Neural cell (in vitro differentiated cells): ENCODE data around the gene CXorf65. TPM values are rescaled to one million over a fixed set of nuclear protein-coding genes. Genes with fewer than 3 reads are reported as not detected.

Experiments
- H2AFZ ChIP-seq: fragments of 200-600, 300-800 bp; sonication (generic), shearing (Covaris generic); 2 replicates; pipeline ENCODE4 v1.6.0; 2014; ENCODE audit warnings: low read depth, mild to moderate bottlenecking, antibody characterized with exemption, low read length, moderate library complexity
- H3F3A ChIP-seq: fragments of 200-600 bp; shearing (Covaris generic); 2 replicates; pipeline ENCODE4 v1.6.1; 2016; ENCODE audit warnings: mild to moderate bottlenecking, moderate library complexity, mixed read lengths, antibody characterized with exemption, low read length; ENCODE audit not compliant: insufficient read depth, poor library complexity, severe bottlenecking
- H3K27ac ChIP-seq: fragments of 200-600, 300-800 bp; sonication (generic), shearing (Covaris generic); 2 replicates; pipeline ENCODE4 v1.5.1; 2014; ENCODE audit warnings: mild to moderate bottlenecking, low read length, moderate library complexity
- H3K27me3 ChIP-seq: fragments of 300-800, 200-600 bp; sonication (generic), shearing (Covaris generic); 2 replicates; pipeline ENCODE4 v1.6.0; 2014; ENCODE audit warnings: mild to moderate bottlenecking, low read depth, low read length, moderate library complexity; ENCODE audit not compliant: insufficient read depth
- H3K36me3 ChIP-seq: fragments of 300-800, 200-600 bp; sonication (generic), shearing (Covaris generic); 2 replicates; pipeline ENCODE4 v1.5.1; 2014; ENCODE audit warnings: mild to moderate bottlenecking, antibody characterized with exemption, low read length, moderate library complexity; ENCODE audit not compliant: insufficient read depth
- H3K4me2 ChIP-seq: fragments of 300-800, 200-600 bp; sonication (generic), shearing (Covaris generic); 2 replicates; pipeline ENCODE4 v1.6.0; 2014; ENCODE audit warnings: mild to moderate bottlenecking, low read length
- H3K4me3 ChIP-seq: fragments of 300-800, 200-600 bp; sonication (generic), shearing (Covaris generic); 2 replicates; pipeline ENCODE4 v1.5.1; 2014; ENCODE audit warnings: mild to moderate bottlenecking, low read length, moderate library complexity
- H3K79me2 ChIP-seq: fragments of 200-600 bp; shearing (Covaris generic); replicated peaks from 2 replicates; pipeline ENCODE4 v1.6.0; 2014; ENCODE audit warnings: mild to moderate bottlenecking, low read length, moderate library complexity; ENCODE audit not compliant: insufficient read depth
- H3K9ac ChIP-seq: fragments of 300-800, 200-600 bp; sonication (generic), shearing (Covaris generic); 2 replicates; pipeline ENCODE4 v1.6.1; 2016; ENCODE audit warnings: mild to moderate bottlenecking, low read length, mixed read lengths
- H3K9me2 ChIP-seq: fragments of 200-600 bp; shearing (Covaris generic); 2 replicates; pipeline ENCODE4 v1.6.1; 2016; ENCODE audit warnings: mild to moderate bottlenecking, low read length, mixed read lengths; ENCODE audit not compliant: insufficient read depth
- H3K9me3 ChIP-seq: fragments of 200-600, 300-800 bp; sonication (generic), shearing (Covaris generic); 2 replicates; pipeline ENCODE4 v1.6.1; 2016; ENCODE audit warnings: mild to moderate bottlenecking, mixed run types, low read length, moderate library complexity, mixed read lengths
- H4K20me1 ChIP-seq: fragments of 200-600 bp; shearing (Covaris generic); 2 replicates; pipeline ENCODE4 v1.6.1; 2016; ENCODE audit warnings: mild to moderate bottlenecking, mixed run types; ENCODE audit not compliant: insufficient read depth
- CTCF ChIP-seq: fragments of 450-650 bp; IDR thresholded peaks from 2 replicates; pipeline ENCODE4 v1.5.1; 2014; ENCODE audit warnings: antibody characterized with exemption, mild to moderate bottlenecking, moderate library complexity; ENCODE audit not compliant: poor library complexity, severe bottlenecking
- EP300 ChIP-seq: fragments of 450-650 bp; conservative IDR thresholded peaks from 2 replicates; pipeline ENCODE4 v1.6.1; 2014; ENCODE audit warnings: antibody characterized with exemption, mild to moderate bottlenecking, moderate library complexity; ENCODE audit not compliant: poor library complexity, severe bottlenecking
- EZH2 ChIP-seq: fragments of 200-600, 300-800 bp; shearing (Covaris generic), sonication (generic); IDR thresholded peaks from 2 replicates; pipeline ENCODE4 v1.6.1; 2014; ENCODE audit warnings: antibody characterized with exemption, low read length, borderline replicate concordance, mild to moderate bottlenecking; ENCODE audit not compliant: insufficient read depth, poor library complexity, severe bottlenecking
- MXI1 ChIP-seq: fragments of 450-650 bp; conservative IDR thresholded peaks from 2 replicates; pipeline ENCODE4 v1.6.1; 2014; ENCODE audit warnings: antibody characterized with exemption, mild to moderate bottlenecking; ENCODE audit not compliant: poor library complexity, severe bottlenecking
- POLR2AphosphoS5 ChIP-seq: IDR thresholded peaks from 2 replicates; pipeline ENCODE4 v1.6.1; 2012
- RAD21 ChIP-seq: fragments of 450-650 bp; conservative IDR thresholded peaks from 2 replicates; pipeline ENCODE4 v1.6.1; 2014; ENCODE audit warnings: antibody characterized with exemption, mild to moderate bottlenecking, moderate library complexity
- SMC3 ChIP-seq: fragments of 450-650 bp; conservative IDR thresholded peaks from 2 replicates; pipeline ENCODE4 v1.6.1; 2014; ENCODE audit warnings: antibody characterized with exemption, mild to moderate bottlenecking, moderate library complexity; ENCODE audit not compliant: poor library complexity
- TAF1 ChIP-seq: IDR thresholded peaks from 2 replicates; pipeline ENCODE4 v1.6.1; 2012; ENCODE audit warnings: low read depth
- polyA plus RNA-seq: library from polyadenylated mRNA; depleted of rRNA; stranded (reverse); fragments of >200 nt; gene quantifications from 2 replicates; pipeline ENCODE4 v1.2.3, GENCODE V29; 2014
- TF ChIP-seq, protein P1 (sequence below): IDR thresholded peaks from 2 replicates; pipeline ENCODE4 v1.6.1; 2012; ENCODE audit warnings: borderline replicate concordance

The CXorf65 gene
- polyA plus RNA-seq, 1 donor from 2014 or later = not detected

DNA sequence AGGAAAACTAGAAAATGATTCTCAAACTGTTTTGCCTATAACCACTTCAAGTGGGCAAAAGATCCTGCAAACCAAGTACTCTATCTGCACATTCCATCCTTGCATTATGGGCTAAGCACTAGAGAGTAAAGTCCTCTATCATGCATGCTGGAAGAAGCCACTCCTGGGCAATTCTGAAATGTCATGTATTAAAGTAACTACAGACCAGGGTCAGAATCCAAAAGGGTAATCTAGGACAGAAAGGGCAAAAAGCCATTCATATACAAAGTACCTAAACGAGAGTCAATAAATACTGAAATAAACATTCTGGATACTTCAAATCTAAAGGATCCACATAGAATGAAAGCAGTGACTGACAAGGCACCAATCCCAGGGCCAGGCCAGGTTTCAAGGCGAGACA, 39.5 kb downstream of the CXorf65 start:
- H3K4me3 ChIP-seq = peak overlapping the region; percentile 74
- no peaks in the 10 kb centered on the region for H3K9me2 ChIP-seq
- peak overlapping the region; percentile 62 for H3K27ac ChIP-seq
- no peaks in the 10 kb centered on the region for H3K36me3 ChIP-seq
- H3K9me3 ChIP-seq = no peaks in the 10 kb centered on the region
- H2AFZ ChIP-seq = no peak overlapping the region
- TF ChIP-seq EZH2 = no peak
- TF ChIP-seq EP300 = no peak
- no peak for TF ChIP-seq SMC3
- H3F3A ChIP-seq = no peaks in the 10 kb centered on the region
- H3K27me3 ChIP-seq = no peaks in the 10 kb centered on the region
- no peaks in the 10 kb centered on the region for H4K20me1 ChIP-seq
- peak overlapping the region; percentile 59 for H3K4me2 ChIP-seq
- H3K9ac ChIP-seq = peak overlapping the region; percentile 60
- peaks cover 9% of the 10 kb centered on the region for H3K79me2 ChIP-seq

DNA sequence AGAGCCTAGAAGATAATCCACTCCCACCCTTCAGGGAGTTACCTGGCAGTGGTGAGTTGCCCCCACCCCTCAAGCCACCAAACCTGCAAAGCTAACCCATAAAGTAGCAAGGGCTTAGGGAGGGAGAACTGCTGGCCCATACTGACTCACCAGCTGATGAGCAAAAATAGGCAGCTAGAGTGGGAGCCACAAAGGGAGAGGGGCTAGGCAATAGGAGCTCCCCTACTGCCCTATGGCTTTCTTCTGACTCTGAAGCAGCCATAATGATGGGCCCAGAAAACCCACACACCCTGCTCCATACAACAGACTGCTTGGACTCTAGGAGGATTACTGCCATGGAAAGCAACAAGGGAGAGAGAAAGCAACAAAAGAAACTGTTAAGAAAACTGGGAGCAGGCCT, 46.4 kb downstream of the CXorf65 start:
- Histone ChIP-seq H3K79me2 (peaks cover 9% of the 10 kb centered on the region), H3K9ac (no peak overlapping the region), H3K4me2 (no peak overlapping the region), H3K36me3 (no peaks in the 10 kb centered on the region), H3K27ac (no peak overlapping the region), H3K9me2 (no peaks in the 10 kb centered on the region), H3K9me3 (no peaks in the 10 kb centered on the region), H3F3A (no peaks in the 10 kb centered on the region), H2AFZ (no peak overlapping the region), H4K20me1 (no peaks in the 10 kb centered on the region), H3K27me3 (no peaks in the 10 kb centered on the region), H3K4me3 (no peak overlapping the region)
- TF ChIP-seq CTCF (no peak), EZH2 (no peak), SMC3 (no peak), EP300 (no peak), TAF1 (no peak), MXI1 (no peak), POLR2AphosphoS5 (no peak), RAD21 (no peak)
- TF ChIP-seq, protein P1, sequence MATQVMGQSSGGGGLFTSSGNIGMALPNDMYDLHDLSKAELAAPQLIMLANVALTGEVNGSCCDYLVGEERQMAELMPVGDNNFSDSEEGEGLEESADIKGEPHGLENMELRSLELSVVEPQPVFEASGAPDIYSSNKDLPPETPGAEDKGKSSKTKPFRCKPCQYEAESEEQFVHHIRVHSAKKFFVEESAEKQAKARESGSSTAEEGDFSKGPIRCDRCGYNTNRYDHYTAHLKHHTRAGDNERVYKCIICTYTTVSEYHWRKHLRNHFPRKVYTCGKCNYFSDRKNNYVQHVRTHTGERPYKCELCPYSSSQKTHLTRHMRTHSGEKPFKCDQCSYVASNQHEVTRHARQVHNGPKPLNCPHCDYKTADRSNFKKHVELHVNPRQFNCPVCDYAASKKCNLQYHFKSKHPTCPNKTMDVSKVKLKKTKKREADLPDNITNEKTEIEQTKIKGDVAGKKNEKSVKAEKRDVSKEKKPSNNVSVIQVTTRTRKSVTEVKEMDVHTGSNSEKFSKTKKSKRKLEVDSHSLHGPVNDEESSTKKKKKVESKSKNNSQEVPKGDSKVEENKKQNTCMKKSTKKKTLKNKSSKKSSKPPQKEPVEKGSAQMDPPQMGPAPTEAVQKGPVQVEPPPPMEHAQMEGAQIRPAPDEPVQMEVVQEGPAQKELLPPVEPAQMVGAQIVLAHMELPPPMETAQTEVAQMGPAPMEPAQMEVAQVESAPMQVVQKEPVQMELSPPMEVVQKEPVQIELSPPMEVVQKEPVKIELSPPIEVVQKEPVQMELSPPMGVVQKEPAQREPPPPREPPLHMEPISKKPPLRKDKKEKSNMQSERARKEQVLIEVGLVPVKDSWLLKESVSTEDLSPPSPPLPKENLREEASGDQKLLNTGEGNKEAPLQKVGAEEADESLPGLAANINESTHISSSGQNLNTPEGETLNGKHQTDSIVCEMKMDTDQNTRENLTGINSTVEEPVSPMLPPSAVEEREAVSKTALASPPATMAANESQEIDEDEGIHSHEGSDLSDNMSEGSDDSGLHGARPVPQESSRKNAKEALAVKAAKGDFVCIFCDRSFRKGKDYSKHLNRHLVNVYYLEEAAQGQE = no peak
